Fibroblast of lung (primary cell): ENCODE data around the gene PLD1. TPM values are rescaled to one million over a fixed set of nuclear protein-coding genes. Genes with fewer than 3 reads are reported as not detected.
A peak's percentile ranks its signal among the peaks of the same experiment; 100 is the strongest.

Experiments used
- DNase-seq, 2 donors: peaks; one replicate each; pipeline versions ENCODE4 v3.0.0 to v3.0.0-alpha.2; 2010; ENCODE audit warnings: low read depth in 2 of 2
- H2AFZ ChIP-seq: 2 replicates; pipeline ENCODE4 v1.5.1; 2012; ENCODE audit warnings: low read length, control low read depth, inconsistent platforms
- H3K27ac ChIP-seq: 2 replicates; pipeline ENCODE4 v1.5.1; 2011; ENCODE audit warnings: low read length, control low read depth; ENCODE audit not compliant: insufficient read depth
- H3K27me3 ChIP-seq: 2 replicates; pipeline ENCODE4 v1.5.1; 2011; ENCODE audit warnings: mild to moderate bottlenecking, low read length; ENCODE audit not compliant: control insufficient read depth, insufficient read depth
- H3K36me3 ChIP-seq: 2 replicates; pipeline ENCODE4 v1.5.1; 2011; ENCODE audit warnings: low read length; ENCODE audit not compliant: control insufficient read depth, insufficient read depth
- H3K4me1 ChIP-seq: 2 replicates; pipeline ENCODE4 v1.5.1; 2011; ENCODE audit warnings: low read length; ENCODE audit not compliant: control insufficient read depth, insufficient read depth; ENCODE audit errors: extremely low read depth
- H3K4me2 ChIP-seq: 2 replicates; pipeline ENCODE4 v1.5.1; 2011; ENCODE audit warnings: low read length, control low read depth; ENCODE audit not compliant: insufficient read depth; ENCODE audit errors: extremely low read depth
- H3K4me3 ChIP-seq, 4 experiments: fragments of 200-600 bp in 1 of 4; sonication (generic) in 1 of 4; replicated peaks in 1 of 4; 2 replicates each; pipeline ENCODE4 v1.5.1; 2011 to 2016; ENCODE audit warnings: low read length in 4 of 4, low read depth in 3 of 4, mild to moderate bottlenecking in 3 of 4, control low read depth in 2 of 4, inconsistent platforms in 1 of 4, mixed read lengths in 1 of 4; ENCODE audit not compliant: insufficient read depth in 1 of 4; ENCODE audit errors: control extremely low read depth in 1 of 4
- H3K79me2 ChIP-seq: 2 replicates; pipeline ENCODE4 v1.5.1; 2012; ENCODE audit warnings: mild to moderate bottlenecking, low read length, inconsistent platforms; ENCODE audit not compliant: control insufficient read depth, insufficient read depth
- H3K9ac ChIP-seq: 2 replicates; pipeline ENCODE4 v1.5.1; 2011; ENCODE audit warnings: mild to moderate bottlenecking, low read length, control low read depth; ENCODE audit not compliant: insufficient read depth
- H3K9me3 ChIP-seq: 2 replicates; pipeline ENCODE4 v1.5.1; 2012; ENCODE audit warnings: low read depth, low read length; ENCODE audit not compliant: control insufficient read depth, insufficient read depth
- H4K20me1 ChIP-seq: 2 replicates; pipeline ENCODE4 v1.5.1; 2011; ENCODE audit warnings: low read length; ENCODE audit not compliant: control insufficient read depth, insufficient read depth; ENCODE audit errors: extremely low read depth
- EZH2 ChIP-seq: IDR thresholded peaks from 2 replicates; pipeline ENCODE4 v1.5.1; 2012; ENCODE audit warnings: low read length, control low read depth, mild to moderate bottlenecking; ENCODE audit errors: missing control alignments
- polyA plus RNA-seq, 2 donors: library from polyadenylated mRNA; depleted of rRNA in 1 of 2; stranded (reverse) in 1 of 2; unstranded in 1 of 2; fragments of >200 nt; gene quantifications; 2 replicates each; pipeline ENCODE4 v1.2.1, GENCODE V29; 2011 to 2012; ENCODE audit warnings: missing spikeins in 1 of 2
- total RNA-seq: library from RNA; depleted of rRNA; stranded (reverse); fragments of >200 nt; gene quantifications from 2 replicates; pipeline ENCODE4 v1.2.1, GENCODE V29; 2014
- TF ChIP-seq, protein P1 (sequence below), 2 donors: IDR thresholded peaks in 1 of 2; conservative IDR thresholded peaks in 1 of 2; 1 replicate in 1 of 2; 2 replicates in 1 of 2; pipeline ENCODE4 v1.5.1; 2011 to 2012; ENCODE audit warnings: low read length in 2 of 2, control low read depth in 1 of 2, inconsistent platforms in 1 of 2, low read depth in 1 of 2, mild to moderate bottlenecking in 1 of 2

The PLD1 gene
- total and polyA plus RNA-seq, 2 donors (not counting 1 experiment from before 2014, with no cell fraction given): 10.8 to 18.8 TPM

DNA sequence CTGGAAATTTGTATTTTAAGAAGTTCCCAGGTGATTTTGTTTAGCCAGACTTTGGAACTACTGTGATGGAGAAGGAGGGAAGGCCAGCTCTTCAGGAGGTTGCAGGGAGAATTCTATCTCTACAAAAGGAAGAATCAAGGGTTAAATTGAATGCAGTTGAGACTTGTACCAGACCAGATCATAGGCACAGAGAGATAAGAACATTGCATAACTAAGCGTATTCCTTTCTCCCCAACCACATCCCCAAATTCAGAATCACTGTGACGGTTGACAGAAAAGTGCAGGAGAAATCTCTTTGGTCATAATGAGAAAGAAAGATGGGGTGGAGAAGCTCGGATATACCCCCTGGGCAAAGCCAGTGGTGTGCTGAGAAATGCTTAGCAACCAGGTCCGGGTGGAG, 7.2 kb downstream of the PLD1 start:
- TF ChIP-seq, protein P1, sequence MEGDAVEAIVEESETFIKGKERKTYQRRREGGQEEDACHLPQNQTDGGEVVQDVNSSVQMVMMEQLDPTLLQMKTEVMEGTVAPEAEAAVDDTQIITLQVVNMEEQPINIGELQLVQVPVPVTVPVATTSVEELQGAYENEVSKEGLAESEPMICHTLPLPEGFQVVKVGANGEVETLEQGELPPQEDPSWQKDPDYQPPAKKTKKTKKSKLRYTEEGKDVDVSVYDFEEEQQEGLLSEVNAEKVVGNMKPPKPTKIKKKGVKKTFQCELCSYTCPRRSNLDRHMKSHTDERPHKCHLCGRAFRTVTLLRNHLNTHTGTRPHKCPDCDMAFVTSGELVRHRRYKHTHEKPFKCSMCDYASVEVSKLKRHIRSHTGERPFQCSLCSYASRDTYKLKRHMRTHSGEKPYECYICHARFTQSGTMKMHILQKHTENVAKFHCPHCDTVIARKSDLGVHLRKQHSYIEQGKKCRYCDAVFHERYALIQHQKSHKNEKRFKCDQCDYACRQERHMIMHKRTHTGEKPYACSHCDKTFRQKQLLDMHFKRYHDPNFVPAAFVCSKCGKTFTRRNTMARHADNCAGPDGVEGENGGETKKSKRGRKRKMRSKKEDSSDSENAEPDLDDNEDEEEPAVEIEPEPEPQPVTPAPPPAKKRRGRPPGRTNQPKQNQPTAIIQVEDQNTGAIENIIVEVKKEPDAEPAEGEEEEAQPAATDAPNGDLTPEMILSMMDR (conservative IDR thresholded peaks at IDR 0.05 in 1 of 2, IDR thresholded peaks at IDR 0.05 in 1 of 2; ENCODE audit: low read depth in 1 of 2, low read length in 2 of 2): no peak
- no peak for TF ChIP-seq EZH2
- no peak overlapping the region for H2AFZ ChIP-seq
- H3K4me1 ChIP-seq: peaks cover 12% of the 10 kb centered on the region
- H3K36me3 ChIP-seq: no peaks in the 10 kb centered on the region
- H3K4me2 ChIP-seq: no peak overlapping the region
- no peak overlapping the region for H3K4me3 ChIP-seq
- H3K27me3 ChIP-seq: no peaks in the 10 kb centered on the region
- no peak overlapping the region for H3K27ac ChIP-seq
- no peak overlapping the region for H3K9ac ChIP-seq
- H3K79me2 ChIP-seq: no peaks in the 10 kb centered on the region
- no peaks in the 10 kb centered on the region for H3K9me3 ChIP-seq
- DNase-seq: no peak
- H4K20me1 ChIP-seq: no peaks in the 10 kb centered on the region

DNA sequence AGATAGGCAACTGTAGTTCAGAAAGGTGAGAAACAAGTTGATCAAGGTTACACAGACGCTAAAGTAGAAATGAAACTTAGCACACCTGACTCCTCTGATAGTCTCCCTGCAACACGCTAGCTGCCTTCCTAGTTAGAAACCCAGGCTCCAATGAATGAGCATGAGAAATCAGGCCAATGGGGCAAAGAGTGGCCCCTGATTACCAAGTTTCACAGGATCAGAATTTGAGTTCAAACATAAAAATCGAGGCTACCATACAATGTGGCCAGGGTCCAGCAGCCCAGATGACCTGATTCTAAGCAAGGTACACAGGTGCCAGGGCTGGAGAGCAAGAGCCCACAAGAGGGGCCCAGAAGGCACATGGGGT, 7.7 kb downstream of the PLD1 start:
- no peak overlapping the region for H3K27ac ChIP-seq
- H3K79me2 ChIP-seq: no peaks in the 10 kb centered on the region
- no peak overlapping the region for H3K4me3 ChIP-seq
- no peaks in the 10 kb centered on the region for H3K36me3 ChIP-seq
- H4K20me1 ChIP-seq: no peaks in the 10 kb centered on the region
- H2AFZ ChIP-seq: no peak overlapping the region
- H3K27me3 ChIP-seq: no peaks in the 10 kb centered on the region
- no peak overlapping the region for H3K9ac ChIP-seq
- H3K4me2 ChIP-seq: no peak overlapping the region
- no peak for DNase-seq
- TF ChIP-seq, protein P1 (conservative IDR thresholded peaks at IDR 0.05 in 1 of 2, IDR thresholded peaks at IDR 0.05 in 1 of 2; ENCODE audit: low read depth in 1 of 2, low read length in 2 of 2): no peak
- no peak for TF ChIP-seq EZH2
- H3K9me3 ChIP-seq: no peaks in the 10 kb centered on the region
- H3K4me1 ChIP-seq: peaks cover 12% of the 10 kb centered on the region

DNA sequence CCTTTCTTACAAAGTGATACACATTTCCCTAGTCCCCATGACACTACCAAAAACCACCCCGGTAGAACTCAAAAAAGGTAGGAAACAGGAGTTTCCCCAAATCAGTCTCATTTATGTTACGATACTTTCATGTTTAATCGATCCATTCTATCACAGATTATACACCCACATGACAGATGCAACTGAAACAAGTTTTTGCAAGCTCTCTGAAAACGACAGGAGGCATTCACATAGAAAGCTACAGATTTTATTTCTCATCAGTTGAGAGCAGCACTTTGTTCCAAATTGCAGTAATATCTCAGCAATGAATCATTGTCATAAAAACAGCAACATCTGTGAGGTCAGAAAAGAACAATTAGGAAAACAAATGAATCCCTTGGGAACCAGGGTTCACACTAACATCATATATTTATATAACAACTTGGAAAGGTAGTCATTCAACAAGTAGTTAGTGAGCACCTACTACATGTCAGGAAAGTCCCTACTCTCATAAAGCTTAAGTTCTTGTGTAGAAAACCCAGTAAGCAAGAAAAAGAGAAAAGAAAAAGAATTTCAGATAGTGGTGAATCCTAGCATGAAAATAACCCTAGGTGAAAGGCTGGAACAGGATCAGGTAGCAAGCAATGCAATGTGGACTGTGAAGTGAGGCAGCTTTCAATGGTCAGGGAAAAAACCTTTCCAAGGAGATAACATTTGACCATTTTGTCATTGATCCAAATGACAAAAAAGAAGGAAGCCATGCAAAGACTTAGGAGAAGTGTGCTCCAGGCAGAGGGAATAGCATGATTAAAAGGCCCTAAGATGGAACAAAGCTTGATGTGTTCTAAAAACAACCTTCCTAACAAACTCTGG, 8.3 kb downstream of the PLD1 start:
- Histone ChIP-seq H4K20me1 (no peaks in the 10 kb centered on the region), H3K9ac (no peak overlapping the region), H3K9me3 (no peaks in the 10 kb centered on the region), H3K27me3 (no peaks in the 10 kb centered on the region), H3K4me3 (no peak overlapping the region), H3K27ac (no peak overlapping the region), H3K4me1 (peaks cover 12% of the 10 kb centered on the region), H3K36me3 (no peaks in the 10 kb centered on the region), H3K4me2 (peak overlapping the region; percentile 33), H2AFZ (no peak overlapping the region), H3K79me2 (no peaks in the 10 kb centered on the region)
- DNase-seq: peak; percentile 90 to 93
- TF ChIP-seq, protein P1 (conservative IDR thresholded peaks at IDR 0.05 in 1 of 2, IDR thresholded peaks at IDR 0.05 in 1 of 2; ENCODE audit: low read depth in 1 of 2, low read length in 2 of 2): no peak
- no peak for TF ChIP-seq EZH2
